Osteoblast (primary cell): ENCODE data around the gene ITGA3. TPM values are rescaled to one million over a fixed set of nuclear protein-coding genes. Genes with fewer than 3 reads are reported as not detected.
"Not testable (repeated sequence)": the region's sequence is repeated elsewhere in the genome, so short reads cannot be mapped to it uniquely, and the experiment has no call there.

Source experiments
- DNase-seq: peaks from one replicate; pipeline ENCODE4 v3.0.0; 2011; ENCODE audit warnings: low spot score, mixed read lengths; ENCODE audit not compliant: insufficient read length; ENCODE audit errors: missing footprints
- H2AFZ ChIP-seq: 2 replicates; pipeline ENCODE4 v1.6.0; 2011; ENCODE audit warnings: mild to moderate bottlenecking, low read length
- H3K27ac ChIP-seq: 2 replicates; pipeline ENCODE4 v1.5.1; 2011; ENCODE audit warnings: mild to moderate bottlenecking, low read depth, low read length, moderate library complexity
- H3K27me3 ChIP-seq: 2 replicates; pipeline ENCODE4 v1.6.0; 2012; ENCODE audit warnings: mild to moderate bottlenecking, control low read depth, inconsistent platforms, low read length, moderate library complexity; ENCODE audit not compliant: insufficient read depth
- H3K36me3 ChIP-seq: 2 replicates; pipeline ENCODE4 v1.5.1; 2011; ENCODE audit warnings: mild to moderate bottlenecking, low read length, control low read depth, moderate library complexity; ENCODE audit not compliant: insufficient read depth
- H3K4me1 ChIP-seq: 2 replicates; pipeline ENCODE4 v1.5.1; 2011; ENCODE audit warnings: mild to moderate bottlenecking, low read length, control low read depth, moderate library complexity; ENCODE audit not compliant: insufficient read depth
- H3K4me2 ChIP-seq: 2 replicates; pipeline ENCODE4 v1.6.0; 2011; ENCODE audit warnings: mild to moderate bottlenecking, low read length; ENCODE audit not compliant: insufficient read depth
- H3K4me3 ChIP-seq: fragments of 200-600 bp; sonication (generic); 3 replicates; pipeline ENCODE4 v1.5.1; 2012; ENCODE audit warnings: mild to moderate bottlenecking, low read length, inconsistent platforms; ENCODE audit not compliant: insufficient read depth
- H3K79me2 ChIP-seq: 2 replicates; pipeline ENCODE4 v1.6.0; 2012; ENCODE audit warnings: mild to moderate bottlenecking, low read length, control low read depth, inconsistent platforms; ENCODE audit not compliant: insufficient read depth
- H3K9me3 ChIP-seq: 2 replicates; pipeline ENCODE4 v1.5.1; 2011; ENCODE audit warnings: low read depth, low read length, control low read depth
- H4K20me1 ChIP-seq: 2 replicates; pipeline ENCODE4 v1.6.0; 2012; ENCODE audit warnings: mild to moderate bottlenecking, low read length, control low read depth; ENCODE audit not compliant: insufficient read depth
- CTCF ChIP-seq: IDR thresholded peaks from 2 replicates; pipeline ENCODE4 v1.5.1; 2011; ENCODE audit warnings: mild to moderate bottlenecking, low read depth, low read length, moderate library complexity; ENCODE audit errors: extremely low read depth
- total RNA-seq: library from RNA; depleted of rRNA; stranded (reverse); fragments of >200 nt; gene quantifications from 2 replicates; pipeline ENCODE4 v1.2.3, GENCODE V29; 2012

The ITGA3 gene
- total RNA-seq, 1 donor, result 81.4 TPM

- TF ChIP-seq CTCF, result no peak
- Histone ChIP-seq H4K20me1 (peaks cover 5% of the 10 kb centered on the region), H2AFZ (no peak overlapping the region), H3K4me2 (peak overlapping the region; percentile 98), H3K4me3 (peak overlapping the region; percentile 2), H3K27ac (peak overlapping the region; percentile 95), H3K4me1 (peaks cover 88% of the 10 kb centered on the region), H3K27me3 (no peaks in the 10 kb centered on the region), H3K36me3 (peaks cover 10% of the 10 kb centered on the region), H3K79me2 (peaks cover 82% of the 10 kb centered on the region), H3K9me3 (no peaks in the 10 kb centered on the region)
- peak; percentile 92 for DNase-seq
Measured at GRCh38 chr17:50060951-50061712, 5.2 kb downstream of the ITGA3 start.

DNA sequence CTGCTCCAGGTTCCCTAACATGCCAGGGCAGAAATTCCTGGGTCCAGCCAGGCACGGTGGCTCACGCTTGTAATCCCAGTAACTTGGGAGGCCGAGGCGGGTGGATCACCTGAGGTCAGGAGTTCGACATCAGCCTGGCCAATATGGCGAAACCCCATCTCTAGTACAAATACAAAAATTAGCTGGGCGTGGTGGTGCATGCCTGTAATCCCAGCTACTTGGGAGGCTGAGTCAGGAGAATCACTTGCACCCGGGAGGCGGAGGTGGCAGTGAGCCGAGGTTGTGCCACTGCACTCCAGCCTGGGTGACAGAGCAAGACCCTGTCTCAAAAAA lies 5.8 kb downstream of the ITGA3 start:
- H4K20me1 ChIP-seq, H3K4me3 ChIP-seq, H3K27me3 ChIP-seq, DNase-seq, H2AFZ ChIP-seq, H3K9me3 ChIP-seq: not testable (repeated sequence)
- peaks cover 82% of the 10 kb centered on the region for H3K79me2 ChIP-seq
- H3K36me3 ChIP-seq, result peaks cover 15% of the 10 kb centered on the region
- peak overlapping the region; percentile 95 for H3K27ac ChIP-seq
- H3K4me1 ChIP-seq, result peaks cover 93% of the 10 kb centered on the region
- peak overlapping the region; percentile 98 for H3K4me2 ChIP-seq

GRCh38 chr17:50062293-50063243 lies 6.7 kb downstream of the ITGA3 start:
- Histone ChIP-seq H3K27me3 (no peaks in the 10 kb centered on the region), H4K20me1 (peaks cover 1% of the 10 kb centered on the region), H3K27ac (peak overlapping the region; percentile 95), H2AFZ (no peak overlapping the region), H3K4me1 (peaks cover 89% of the 10 kb centered on the region), H3K36me3 (peaks cover 23% of the 10 kb centered on the region), H3K79me2 (peaks cover 82% of the 10 kb centered on the region), H3K4me2 (peak overlapping the region; percentile 98), H3K4me3 (no peak overlapping the region), H3K9me3 (no peaks in the 10 kb centered on the region)
- no peak for TF ChIP-seq CTCF
- DNase-seq, result peak; percentile 97

DNA sequence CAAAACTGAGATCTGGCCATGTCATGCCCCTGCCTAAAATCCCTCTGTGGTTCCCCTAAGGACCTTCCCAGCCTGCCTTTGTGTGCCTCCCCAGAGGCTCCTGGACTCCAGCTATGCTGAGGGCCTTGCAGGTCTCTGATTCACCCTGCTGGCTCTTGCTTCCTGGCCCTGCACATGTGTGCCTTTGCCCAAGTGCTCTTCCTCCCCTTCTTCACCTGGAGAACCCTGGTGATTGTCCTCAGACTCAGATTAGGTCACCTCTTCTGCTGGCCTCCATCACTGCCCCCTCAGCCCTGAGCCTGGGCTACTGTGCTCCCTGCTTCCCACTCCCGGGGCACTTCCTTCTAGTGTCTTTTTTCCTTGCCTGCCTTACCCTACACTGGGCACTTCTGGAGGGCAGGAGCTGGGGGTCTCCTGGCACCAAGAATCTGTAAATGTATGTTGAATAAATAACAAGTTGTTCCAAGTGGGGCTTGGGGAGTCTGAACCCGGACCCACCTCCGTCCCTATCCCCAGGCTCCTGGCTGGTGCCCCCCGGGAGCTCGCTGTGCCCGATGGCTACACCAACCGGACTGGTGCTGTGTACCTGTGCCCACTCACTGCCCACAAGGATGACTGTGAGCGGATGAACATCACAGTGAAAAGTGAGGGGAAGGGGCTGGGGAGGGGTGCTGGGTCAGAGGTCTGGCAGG lies 7.8 kb downstream of the ITGA3 start:
- H3K9me3 ChIP-seq, result no peaks in the 10 kb centered on the region
- H3K4me3 ChIP-seq, result no peak overlapping the region
- H3K79me2 ChIP-seq, result peaks cover 80% of the 10 kb centered on the region
- no peak for TF ChIP-seq CTCF
- DNase-seq, result peak; percentile 92
- H3K36me3 ChIP-seq, result peaks cover 33% of the 10 kb centered on the region
- H3K27me3 ChIP-seq, result no peaks in the 10 kb centered on the region
- H2AFZ ChIP-seq, result no peak overlapping the region
- H4K20me1 ChIP-seq, result no peaks in the 10 kb centered on the region
- peaks cover 78% of the 10 kb centered on the region for H3K4me1 ChIP-seq
- peak overlapping the region; percentile 95 for H3K27ac ChIP-seq
- peak overlapping the region; percentile 55 for H3K4me2 ChIP-seq
